Ectodermal cell (in vitro differentiated cells): Measurements from ENCODE around the gene PSMD11.
"Not testable (repeated sequence)": the region's sequence is repeated elsewhere in the genome, so short reads cannot be mapped to it uniquely, and the experiment has no call there.

Experiments
- H3K27ac ChIP-seq: 2 replicates; pipeline ENCODE4 v1.7.0; 2013; ENCODE audit warnings: mild to moderate bottlenecking, low read depth, low read length; ENCODE audit not compliant: insufficient read depth, poor library complexity, severe bottlenecking
- H3K27me3 ChIP-seq: 2 replicates; pipeline ENCODE4 v1.7.0; 2013; ENCODE audit warnings: mild to moderate bottlenecking, low read length; ENCODE audit not compliant: insufficient read depth, control insufficient read depth, poor library complexity, severe bottlenecking
- H3K36me3 ChIP-seq: one replicate; pipeline ENCODE4 v1.7.0; 2013; ENCODE audit warnings: low read length; ENCODE audit not compliant: control insufficient read depth, insufficient read depth
- H3K4me1 ChIP-seq: one replicate; pipeline ENCODE4 v1.7.0; 2013; ENCODE audit warnings: low read length; ENCODE audit not compliant: control insufficient read depth, insufficient read depth
- H3K4me3 ChIP-seq: 2 replicates; pipeline ENCODE4 v1.7.0; 2013; ENCODE audit warnings: low read depth, low read length, control low read depth; ENCODE audit not compliant: insufficient read depth
- H3K9me3 ChIP-seq: 2 replicates; pipeline ENCODE4 v1.7.0; 2013; ENCODE audit warnings: mild to moderate bottlenecking, low read length, moderate library complexity; ENCODE audit not compliant: control insufficient read depth
- WGBS, 2 experiments: methylation state at CpG; one replicate each; pipeline ENCODE4 v1.1.7; 2013; ENCODE audit warnings: missing lambda C conversion rate in 2 of 2; 5-methylcytosine and 5-hydroxymethylcytosine counted together

Gene PSMD11

GRCh38 chr17:32519228-32520103, 75.2 kb downstream of the PSMD11 start:
- H3K9me3 ChIP-seq: no peaks in the 10 kb centered on the region
- H3K36me3 ChIP-seq: no peaks in the 10 kb centered on the region
- H3K4me3 ChIP-seq: peak overlapping the region; percentile 41
- H3K4me1 ChIP-seq: peaks cover 46% of the 10 kb centered on the region
- H3K27me3 ChIP-seq: no peaks in the 10 kb centered on the region
- H3K27ac ChIP-seq: peak overlapping the region; percentile 96
- WGBS, 2 experiments: 1% methylated on average over 60 to 61 of the region's 61 CpGs

- H3K27ac ChIP-seq: peak overlapping the region; percentile 96
- H3K27me3 ChIP-seq: no peaks in the 10 kb centered on the region
- no peaks in the 10 kb centered on the region for H3K36me3 ChIP-seq
- 46 to 47% methylated on average over 17 of the region's 17 CpGs for WGBS, 2 experiments
- peaks cover 42% of the 10 kb centered on the region for H3K4me1 ChIP-seq
- peak overlapping the region; percentile 16 for H3K4me3 ChIP-seq
- H3K9me3 ChIP-seq: no peaks in the 10 kb centered on the region
Observed at GRCh38 chr17:32520104-32520701, 75.9 kb downstream of the PSMD11 start.

- WGBS, 2 experiments: 87% methylated on average over 9 of the region's 9 CpGs
- H3K27ac ChIP-seq: peak overlapping the region; percentile 96
Observed at GRCh38 chr17:32520737-32521404, 76.6 kb downstream of the PSMD11 start.

GRCh38 chr17:32523017-32523680, 78.8 kb downstream of the PSMD11 start:
- WGBS, 2 experiments: 79 to 82% methylated on average over 11 of the region's 11 CpGs
- peaks cover 38% of the 10 kb centered on the region for H3K4me1 ChIP-seq
- H3K9me3 ChIP-seq: no peaks in the 10 kb centered on the region

More at GRCh38 chr17:32520737-32521404, 76.6 kb downstream of the PSMD11 start:
- peaks cover 42% of the 10 kb centered on the region for H3K4me1 ChIP-seq
- no peaks in the 10 kb centered on the region for H3K27me3 ChIP-seq
- no peaks in the 10 kb centered on the region for H3K36me3 ChIP-seq
- no peaks in the 10 kb centered on the region for H3K9me3 ChIP-seq
- no peak overlapping the region for H3K4me3 ChIP-seq

GRCh38 chr17:32523827-32524552, 79.7 kb downstream of the PSMD11 start:
- H3K4me1 ChIP-seq: peaks cover 29% of the 10 kb centered on the region
- H3K4me3 ChIP-seq: no peak overlapping the region
- no peaks in the 10 kb centered on the region for H3K36me3 ChIP-seq
- no peak overlapping the region for H3K27ac ChIP-seq
- H3K9me3 ChIP-seq: no peaks in the 10 kb centered on the region
- no peaks in the 10 kb centered on the region for H3K27me3 ChIP-seq
- 94 to 95% methylated on average over 11 to 12 of the region's 12 CpGs for WGBS, 2 experiments

More at GRCh38 chr17:32523017-32523680, 78.8 kb downstream of the PSMD11 start:
- Histone ChIP-seq H3K27ac (no peak overlapping the region), H3K27me3 (no peaks in the 10 kb centered on the region), H3K4me3 (no peak overlapping the region), H3K36me3 (no peaks in the 10 kb centered on the region)

- H3K36me3 ChIP-seq, H3K4me3 ChIP-seq, H3K9me3 ChIP-seq, H3K27me3 ChIP-seq, H3K27ac ChIP-seq: not testable (repeated sequence)
- H3K4me1 ChIP-seq: peaks cover 28% of the 10 kb centered on the region
- 90 to 91% methylated on average over 6 of the region's 6 CpGs for WGBS, 2 experiments
Observed at GRCh38 chr17:32524553-32524880, 80.2 kb downstream of the PSMD11 start.

- Histone ChIP-seq H3K4me3 (no peak overlapping the region), H3K27me3 (no peaks in the 10 kb centered on the region), H3K4me1 (peaks cover 22% of the 10 kb centered on the region), H3K27ac (no peak overlapping the region), H3K9me3 (no peaks in the 10 kb centered on the region), H3K36me3 (no peaks in the 10 kb centered on the region)
- 51 to 54% methylated on average over 4 of the region's 4 CpGs for WGBS, 2 experiments
Observed at GRCh38 chr17:32525122-32525521, 80.8 kb downstream of the PSMD11 start.

- no peaks in the 10 kb centered on the region for H3K36me3 ChIP-seq
- H3K4me1 ChIP-seq: peaks cover 8% of the 10 kb centered on the region
- H3K9me3 ChIP-seq: no peaks in the 10 kb centered on the region
- H3K27me3 ChIP-seq: no peaks in the 10 kb centered on the region
- WGBS, 2 experiments: 95% methylated on average over 4 of the region's 4 CpGs
- no peak overlapping the region for H3K4me3 ChIP-seq
- no peak overlapping the region for H3K27ac ChIP-seq
Observed at GRCh38 chr17:32527146-32527545, 82.8 kb downstream of the PSMD11 start.

- H3K4me3 ChIP-seq: no peak overlapping the region
- no peaks in the 10 kb centered on the region for H3K9me3 ChIP-seq
- WGBS, 2 experiments: 95 to 96% methylated on average over 5 to 7 of the region's 7 CpGs
- H3K36me3 ChIP-seq: no peaks in the 10 kb centered on the region
- no peaks in the 10 kb centered on the region for H3K27me3 ChIP-seq
- no peaks in the 10 kb centered on the region for H3K4me1 ChIP-seq
- no peak overlapping the region for H3K27ac ChIP-seq
Observed at GRCh38 chr17:32528825-32529224, 84.5 kb downstream of the PSMD11 start.
